GM10847 (cell line): ENCODE measurements around the gene KDM3A.

Experiments
- POLR2A ChIP-seq: IDR thresholded peaks from 2 replicates; pipeline ENCODE4 v1.6.1; 2011; ENCODE audit not compliant: insufficient read length; ENCODE audit errors: extremely low read depth

The KDM3A gene

GRCh38 chr2:86485802-86486201, 44.6 kb downstream of the KDM3A start:
- TF ChIP-seq POLR2A: no peak

- no peak for TF ChIP-seq POLR2A
Measured at GRCh38 chr2:86487062-86487461, 45.9 kb downstream of the KDM3A start.

GRCh38 chr2:86488561-86489250, 47.5 kb downstream of the KDM3A start:
- TF ChIP-seq POLR2A: no peak

GRCh38 chr2:86489542-86489941, 48.4 kb downstream of the KDM3A start:
- TF ChIP-seq POLR2A: no peak

- no peak for TF ChIP-seq POLR2A
Measured at GRCh38 chr2:86490245-86490644, 49.1 kb downstream of the KDM3A start.

- TF ChIP-seq POLR2A: no peak
Measured at GRCh38 chr2:86491088-86491487, 49.9 kb downstream of the KDM3A start.

- TF ChIP-seq POLR2A: no peak
Measured at GRCh38 chr2:86492048-86492453, 50.9 kb downstream of the KDM3A start.

- TF ChIP-seq POLR2A: no peak
Measured at GRCh38 chr2:86498468-86499260, 57.5 kb downstream of the KDM3A start.

GRCh38 chr2:86499326-86499725, 58.2 kb downstream of the KDM3A start:
- TF ChIP-seq POLR2A: no peak

- TF ChIP-seq POLR2A: no peak
Measured at GRCh38 chr2:86500325-86501083, 59.3 kb downstream of the KDM3A start.

GRCh38 chr2:86507600-86507999, 66.4 kb downstream of the KDM3A start:
- TF ChIP-seq POLR2A: no peak

- TF ChIP-seq POLR2A: no peak
Measured at GRCh38 chr2:86510436-86510933, 69.3 kb downstream of the KDM3A start.

- TF ChIP-seq POLR2A: no peak
Measured at GRCh38 chr2:86512034-86512433, 70.9 kb downstream of the KDM3A start.

- no peak for TF ChIP-seq POLR2A
Measured at GRCh38 chr2:86512892-86513291, 71.7 kb downstream of the KDM3A start.

GRCh38 chr2:86513948-86514660, 72.9 kb downstream of the KDM3A start:
- TF ChIP-seq POLR2A: no peak
